GM10266 (cell line): Measurements from ENCODE around the gene ZNF280A.
"Not testable (repeated sequence)": the region's sequence is repeated elsewhere in the genome, so short reads cannot be mapped to it uniquely, and the experiment has no call there.

Experiments used
- DNase-seq: peaks from one replicate; pipeline ENCODE4 v3.0.0; 2012; ENCODE audit errors: extremely low spot score
- TF ChIP-seq, protein P1 (sequence below): IDR thresholded peaks from 2 replicates; pipeline ENCODE4 v1.5.1; 2012; ENCODE audit warnings: mild to moderate bottlenecking, low read depth; ENCODE audit not compliant: control insufficient read depth, insufficient read depth; ENCODE audit errors: missing control alignments

Gene ZNF280A

GRCh38 chr22:22508274-22509176 is 11.5 kb downstream of the ZNF280A start, which contains the start of gene ZNF280B:
ZNF280B (minus strand) TSS chr22:22508742; CDS start chr22:22489398, 19,344 bp downstream.
- DNase-seq, result peak; percentile 90
- TF ChIP-seq, protein P1, sequence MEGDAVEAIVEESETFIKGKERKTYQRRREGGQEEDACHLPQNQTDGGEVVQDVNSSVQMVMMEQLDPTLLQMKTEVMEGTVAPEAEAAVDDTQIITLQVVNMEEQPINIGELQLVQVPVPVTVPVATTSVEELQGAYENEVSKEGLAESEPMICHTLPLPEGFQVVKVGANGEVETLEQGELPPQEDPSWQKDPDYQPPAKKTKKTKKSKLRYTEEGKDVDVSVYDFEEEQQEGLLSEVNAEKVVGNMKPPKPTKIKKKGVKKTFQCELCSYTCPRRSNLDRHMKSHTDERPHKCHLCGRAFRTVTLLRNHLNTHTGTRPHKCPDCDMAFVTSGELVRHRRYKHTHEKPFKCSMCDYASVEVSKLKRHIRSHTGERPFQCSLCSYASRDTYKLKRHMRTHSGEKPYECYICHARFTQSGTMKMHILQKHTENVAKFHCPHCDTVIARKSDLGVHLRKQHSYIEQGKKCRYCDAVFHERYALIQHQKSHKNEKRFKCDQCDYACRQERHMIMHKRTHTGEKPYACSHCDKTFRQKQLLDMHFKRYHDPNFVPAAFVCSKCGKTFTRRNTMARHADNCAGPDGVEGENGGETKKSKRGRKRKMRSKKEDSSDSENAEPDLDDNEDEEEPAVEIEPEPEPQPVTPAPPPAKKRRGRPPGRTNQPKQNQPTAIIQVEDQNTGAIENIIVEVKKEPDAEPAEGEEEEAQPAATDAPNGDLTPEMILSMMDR, result peak; percentile 84

DNA sequence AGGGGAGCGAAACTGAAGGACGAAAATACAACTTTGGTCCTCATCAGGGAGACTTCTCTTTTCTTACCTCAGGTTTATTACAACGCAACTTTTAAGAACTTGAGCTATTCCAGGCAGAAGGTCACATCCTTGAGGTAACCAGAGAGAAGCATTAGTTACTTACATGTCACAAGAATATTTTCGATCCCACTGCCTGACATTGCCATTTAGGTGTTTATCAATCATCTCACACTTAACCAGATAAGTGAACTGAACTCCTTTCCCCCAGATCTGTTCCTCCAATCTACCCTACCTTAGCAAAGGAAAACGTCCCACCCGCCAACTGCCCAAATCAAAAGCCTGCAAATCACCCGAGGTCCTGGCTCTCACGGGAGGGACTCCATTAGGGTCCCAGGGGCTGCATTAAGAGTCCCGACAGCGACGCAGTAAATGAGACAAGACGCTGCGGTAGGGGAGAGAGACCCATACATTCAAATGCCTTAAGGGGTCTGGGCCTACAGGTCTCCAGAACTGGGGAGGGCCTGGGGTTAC is 12.3 kb downstream of the ZNF280A start:
- DNase-seq, result no peak
- TF ChIP-seq, protein P1, result no peak

- TF ChIP-seq, protein P1, result no peak
- DNase-seq, result no peak
Measured at GRCh38 chr22:22506736-22507135, 13.3 kb downstream of the ZNF280A start.

- no peak for DNase-seq
- TF ChIP-seq, protein P1, result no peak
Measured at GRCh38 chr22:22498267-22498666, 21.8 kb downstream of the ZNF280A start.

DNA sequence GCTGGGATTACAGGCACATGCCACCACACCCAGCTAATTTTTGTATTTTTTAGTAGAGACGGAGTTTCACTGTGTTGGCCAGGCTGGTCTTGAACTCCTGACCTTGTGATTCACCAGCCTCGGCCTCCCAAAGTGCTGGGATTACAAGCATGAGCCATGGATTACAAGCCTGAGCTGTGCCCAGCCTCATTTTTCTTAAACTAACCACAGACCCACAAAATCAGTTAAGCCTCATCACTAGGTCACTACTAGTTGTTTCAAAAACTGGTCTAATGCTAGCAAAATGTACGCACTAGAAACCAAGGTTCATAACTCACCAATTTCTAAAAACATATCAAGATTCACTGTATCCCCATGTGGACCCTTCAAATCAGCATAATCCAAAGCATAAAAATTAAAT is 28.5 kb downstream of the ZNF280A start:
- DNase-seq, result not testable (repeated sequence)

GRCh38 chr22:22488736-22489135 is 31.3 kb downstream of the ZNF280A start:
- TF ChIP-seq, protein P1, result no peak
- no peak for DNase-seq

- TF ChIP-seq, protein P1, result no peak
Measured at GRCh38 chr22:22487869-22488597, 32.0 kb downstream of the ZNF280A start.

More at GRCh38 chr22:22487869-22488597, 32.0 kb downstream of the ZNF280A start:
- DNase-seq, result no peak
